CD14-positive monocyte (primary cell): Measurements from ENCODE around the gene OR56A3. TPM values are rescaled to one million over a fixed set of nuclear protein-coding genes. Genes with fewer than 3 reads are reported as not detected.

Experiments used
- DNase-seq, 3 donors: peaks; one replicate each; pipeline ENCODE4 v3.0.0-alpha.2; 2011 to 2022
- H2AFZ ChIP-seq: 2 replicates; pipeline ENCODE4 v1.6.0; 2012; ENCODE audit warnings: mild to moderate bottlenecking, low read depth, low read length, inconsistent platforms; ENCODE audit not compliant: insufficient read depth, poor library complexity, severe bottlenecking
- H3K27ac ChIP-seq, 2 donors: 1 replicate in 1 of 2; 2 replicates in 1 of 2; pipeline ENCODE4 v1.5.1; 2012 to 2013; ENCODE audit warnings: low read length in 2 of 2, control low read depth in 1 of 2, inconsistent platforms in 1 of 2, low read depth in 1 of 2, mild to moderate bottlenecking in 1 of 2
- H3K27me3 ChIP-seq, 2 donors: one replicate each; pipeline versions ENCODE4 v1.6.0 to v1.6.1; 2011 to 2013; ENCODE audit warnings: low read length in 2 of 2; ENCODE audit not compliant: control insufficient read depth in 2 of 2, insufficient read depth in 2 of 2
- H3K36me3 ChIP-seq, 2 donors: replicated peaks in 1 of 2; 1 replicate in 1 of 2; 2 replicates in 1 of 2; pipeline versions ENCODE4 v1.5.1 to v1.6.1; 2012 to 2013; ENCODE audit warnings: low read length in 2 of 2, control low read depth in 1 of 2, inconsistent platforms in 1 of 2, mild to moderate bottlenecking in 1 of 2; ENCODE audit not compliant: insufficient read depth in 2 of 2, control insufficient read depth in 1 of 2
- H3K4me1 ChIP-seq, 2 donors: 1 replicate in 1 of 2; 2 replicates in 1 of 2; pipeline versions ENCODE4 v1.5.1 to v1.6.1; 2012 to 2013; ENCODE audit warnings: low read length in 2 of 2, control low read depth in 1 of 2, inconsistent platforms in 1 of 2, mild to moderate bottlenecking in 1 of 2, moderate library complexity in 1 of 2; ENCODE audit not compliant: insufficient read depth in 2 of 2, control insufficient read depth in 1 of 2
- H3K4me2 ChIP-seq: replicated peaks from 2 replicates; pipeline ENCODE3; 2012; ENCODE audit warnings: low read length, moderate library complexity, mild to moderate bottlenecking; ENCODE audit not compliant: poor library complexity, severe bottlenecking; ENCODE audit errors: extremely low read depth
- H3K4me3 ChIP-seq, 3 experiments: fragments of 200-600 bp in 1 of 3; sonication (generic) in 1 of 3; replicated peaks in 1 of 3; 1 replicate in 2 of 3; 2 replicates in 1 of 3; pipeline ENCODE4 v1.5.1; 2011 to 2013; ENCODE audit warnings: low read length in 3 of 3, mild to moderate bottlenecking in 3 of 3, control low read depth in 2 of 3, low read depth in 2 of 3, inconsistent platforms in 1 of 3, moderate library complexity in 1 of 3
- H3K79me2 ChIP-seq: 2 replicates; pipeline ENCODE4 v1.6.0; 2012; ENCODE audit warnings: mild to moderate bottlenecking, control low read depth, inconsistent platforms, low read length, moderate library complexity; ENCODE audit not compliant: insufficient read depth
- H3K9ac ChIP-seq: 2 replicates; pipeline ENCODE4 v1.6.0; 2017; ENCODE audit warnings: low read length, mild to moderate bottlenecking; ENCODE audit not compliant: insufficient read depth, poor library complexity, severe bottlenecking
- H3K9me3 ChIP-seq, 2 donors: replicated peaks in 1 of 2; 1 replicate in 1 of 2; 2 replicates in 1 of 2; pipeline versions ENCODE4 v1.5.1 to v1.6.1; 2012 to 2013; ENCODE audit warnings: low read length in 2 of 2, control low read depth in 1 of 2; ENCODE audit not compliant: control insufficient read depth in 1 of 2, insufficient read depth in 1 of 2
- H4K20me1 ChIP-seq: 2 replicates; pipeline ENCODE4 v1.6.0; 2012; ENCODE audit warnings: mild to moderate bottlenecking, low read length, control low read depth, moderate library complexity; ENCODE audit not compliant: insufficient read depth
- H3K27ac Mint-ChIP-seq, 7 donors: one replicate each; pipeline ENCODE4 v1.8.0; 2020; ENCODE audit warnings: mild to moderate bottlenecking in 7 of 7, mixed read lengths in 7 of 7, moderate library complexity in 6 of 7, inconsistent platforms in 2 of 7
- H3K27me3 Mint-ChIP-seq, 3 donors: one replicate each; pipeline ENCODE4 v1.8.0; 2021 to 2022; ENCODE audit warnings: low read depth in 3 of 3, mild to moderate bottlenecking in 3 of 3, mixed read lengths in 3 of 3, moderate library complexity in 3 of 3, inconsistent platforms in 1 of 3
- H3K36me3 Mint-ChIP-seq, 2 donors: one replicate each; pipeline ENCODE4 v1.8.0; 2020; ENCODE audit warnings: mixed read lengths in 2 of 2, inconsistent platforms in 1 of 2, mild to moderate bottlenecking in 1 of 2
- H3K4me1 Mint-ChIP-seq: one replicate; pipeline ENCODE4 v1.8.0; 2020; ENCODE audit warnings: mild to moderate bottlenecking, mixed read lengths
- H3K4me3 Mint-ChIP-seq, 2 donors: one replicate each; pipeline ENCODE4 v1.8.0; 2020; ENCODE audit warnings: mild to moderate bottlenecking in 2 of 2, mixed read lengths in 2 of 2, moderate library complexity in 1 of 2
- H3K9me3 Mint-ChIP-seq, 7 donors: one replicate each; pipeline ENCODE4 v1.8.0; 2020 to 2022; ENCODE audit warnings: mixed read lengths in 7 of 7, mild to moderate bottlenecking in 6 of 7, moderate library complexity in 6 of 7, inconsistent platforms in 2 of 7
- WGBS: methylation state at CpG from one replicate; pipeline ENCODE4 v1.1.5; 2013; ENCODE audit warnings: missing lambda C conversion rate; ENCODE audit not compliant: insufficient coverage; 5-methylcytosine and 5-hydroxymethylcytosine counted together
- intact Hi-C, 2 donors: fragments of 100-400 bp; cut with micrococcal nuclease; formaldehyde crosslinking; loops; one replicate each; pipeline versions ENCODE4 v1.15.0 to v1.15.1; 2023
- polyA plus RNA-seq, 3 donors: library from polyadenylated mRNA; depleted of rRNA in 1 of 3; unstranded in 2 of 3; stranded (reverse) in 1 of 3; fragments of 300-500 nt in 2 of 3; fragments of >200 nt in 1 of 3; fragmentation: Illumina TruSeq in 2 of 3; gene quantifications; 1 replicate in 2 of 3; 2 replicates in 1 of 3; pipeline ENCODE4 v1.2.3, GENCODE V29; 2012 to 2021
- TF ChIP-seq, protein P1 (sequence below): fragments of 200-600 bp; IDR thresholded peaks from one replicate; pipeline ENCODE4 v1.8.0; 2022; ENCODE audit warnings: antibody characterized with exemption, mild to moderate bottlenecking

OR56A3 gene
- polyA plus RNA-seq, 3 donors = not detected

GRCh38 chr11:5966958-5967357 lies 24.9 kb downstream of the OR56A3 start:
- Mint-ChIP-seq H3K4me1 (no peaks in the 10 kb centered on the region), H3K4me3 (no peak overlapping the region), H3K27ac (no peak overlapping the region), H3K9me3 (peaks cover 8 to 24% (median 15%) of the 10 kb centered on the region in 7 donors), H3K27me3 (peaks cover 3 to 7% (median 3%) of the 10 kb centered on the region in 3 donors), H3K36me3 (no peaks in the 10 kb centered on the region)
- Histone ChIP-seq H3K4me3 (no peak overlapping the region), H4K20me1 (no peaks in the 10 kb centered on the region), H3K36me3 (no peaks in the 10 kb centered on the region), H2AFZ (no peak overlapping the region), H3K4me2 (no peak overlapping the region), H3K27ac (no peak overlapping the region), H3K79me2 (no peaks in the 10 kb centered on the region), H3K9ac (no peak overlapping the region), H3K9me3 (peaks cover 5 to 7% of the 10 kb centered on the region in 2 donors), H3K4me1 (no peaks in the 10 kb centered on the region), H3K27me3 (peaks cover 0 to 2% of the 10 kb centered on the region in 2 donors)
- 100% methylated on average over 1 of the region's 2 CpGs for WGBS
- intact Hi-C loops = no loop called here
- TF ChIP-seq, protein P1, sequence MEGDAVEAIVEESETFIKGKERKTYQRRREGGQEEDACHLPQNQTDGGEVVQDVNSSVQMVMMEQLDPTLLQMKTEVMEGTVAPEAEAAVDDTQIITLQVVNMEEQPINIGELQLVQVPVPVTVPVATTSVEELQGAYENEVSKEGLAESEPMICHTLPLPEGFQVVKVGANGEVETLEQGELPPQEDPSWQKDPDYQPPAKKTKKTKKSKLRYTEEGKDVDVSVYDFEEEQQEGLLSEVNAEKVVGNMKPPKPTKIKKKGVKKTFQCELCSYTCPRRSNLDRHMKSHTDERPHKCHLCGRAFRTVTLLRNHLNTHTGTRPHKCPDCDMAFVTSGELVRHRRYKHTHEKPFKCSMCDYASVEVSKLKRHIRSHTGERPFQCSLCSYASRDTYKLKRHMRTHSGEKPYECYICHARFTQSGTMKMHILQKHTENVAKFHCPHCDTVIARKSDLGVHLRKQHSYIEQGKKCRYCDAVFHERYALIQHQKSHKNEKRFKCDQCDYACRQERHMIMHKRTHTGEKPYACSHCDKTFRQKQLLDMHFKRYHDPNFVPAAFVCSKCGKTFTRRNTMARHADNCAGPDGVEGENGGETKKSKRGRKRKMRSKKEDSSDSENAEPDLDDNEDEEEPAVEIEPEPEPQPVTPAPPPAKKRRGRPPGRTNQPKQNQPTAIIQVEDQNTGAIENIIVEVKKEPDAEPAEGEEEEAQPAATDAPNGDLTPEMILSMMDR = no peak
- no peak for DNase-seq

DNA sequence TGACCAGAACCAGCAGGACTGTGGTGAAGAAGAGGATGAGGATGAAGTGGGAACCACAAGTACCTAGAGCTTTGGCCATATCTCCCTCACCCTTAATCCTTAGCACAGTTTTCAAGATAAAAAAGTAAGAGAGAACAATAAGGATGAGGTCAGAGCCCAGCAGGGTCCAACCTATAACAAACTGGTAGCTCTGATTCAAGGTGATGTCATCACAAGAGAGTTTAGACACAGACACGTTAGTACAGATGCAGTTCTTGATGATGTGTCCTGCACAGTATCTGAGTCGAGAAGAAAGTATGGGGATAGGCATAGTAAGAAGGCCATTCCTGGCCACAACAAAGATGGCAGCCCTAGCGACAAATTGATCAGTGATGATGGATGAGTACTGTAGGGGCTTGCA lies 25.7 kb downstream of the OR56A3 start:
- intact Hi-C loops = no loop called here
- H3K9me3 Mint-ChIP-seq = peaks cover 4 to 22% (median 9%) of the 10 kb centered on the region in 7 donors
- H3K4me1 Mint-ChIP-seq = no peaks in the 10 kb centered on the region
- WGBS = 94% methylated on average over 3 of the region's 3 CpGs
- Histone ChIP-seq H2AFZ (no peak overlapping the region), H3K9me3 (peaks cover 5 to 7% of the 10 kb centered on the region in 2 donors), H3K9ac (no peak overlapping the region), H3K79me2 (no peaks in the 10 kb centered on the region), H3K4me1 (no peaks in the 10 kb centered on the region), H3K36me3 (no peaks in the 10 kb centered on the region), H4K20me1 (no peaks in the 10 kb centered on the region), H3K27me3 (peaks cover 0 to 2% of the 10 kb centered on the region in 2 donors), H3K4me3 (no peak overlapping the region), H3K4me2 (no peak overlapping the region), H3K27ac (no peak overlapping the region)
- TF ChIP-seq, protein P1 = no peak
- no peaks in the 10 kb centered on the region for H3K36me3 Mint-ChIP-seq
- no peak overlapping the region for H3K4me3 Mint-ChIP-seq
- peaks cover 3 to 7% (median 3%) of the 10 kb centered on the region in 3 donors for H3K27me3 Mint-ChIP-seq
- DNase-seq = no peak
- no peak overlapping the region for H3K27ac Mint-ChIP-seq
